Retinal pigment epithelial cell (primary cell): Measurements from ENCODE around the gene SLC51B.

Experiments
- DNase-seq: peaks from one replicate; pipeline ENCODE4 v3.0.0-alpha.2; 2010; ENCODE audit warnings: low read depth
- H3K4me3 ChIP-seq: 2 replicates; pipeline ENCODE4 v1.5.1; 2011; ENCODE audit warnings: mild to moderate bottlenecking, low read length, control low read depth, moderate library complexity
- CTCF ChIP-seq: conservative IDR thresholded peaks from 2 replicates; pipeline ENCODE4 v1.5.1; 2011; ENCODE audit warnings: low read depth, low read length, control low read depth, inconsistent platforms

Gene SLC51B

DNA sequence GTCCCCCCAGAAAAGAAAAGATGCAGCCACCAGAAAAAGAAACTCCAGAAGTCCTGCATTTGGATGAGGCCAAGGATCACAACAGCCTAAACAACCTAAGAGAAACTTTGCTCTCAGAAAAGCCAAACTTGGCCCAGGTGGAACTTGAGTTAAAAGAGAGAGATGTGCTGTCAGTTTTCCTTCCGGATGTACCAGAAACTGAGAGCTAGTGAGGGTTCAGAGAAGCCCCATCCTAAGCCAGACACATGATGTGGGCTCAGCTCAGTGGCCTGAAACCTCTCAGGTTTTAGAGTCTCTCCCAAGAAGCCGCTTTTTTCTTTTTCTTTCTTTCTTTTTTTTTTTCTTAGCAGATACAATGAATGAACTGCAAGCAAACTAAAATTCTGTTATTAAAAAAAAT lies 7.8 kb downstream of the SLC51B start:
- no peak for TF ChIP-seq CTCF

DNA sequence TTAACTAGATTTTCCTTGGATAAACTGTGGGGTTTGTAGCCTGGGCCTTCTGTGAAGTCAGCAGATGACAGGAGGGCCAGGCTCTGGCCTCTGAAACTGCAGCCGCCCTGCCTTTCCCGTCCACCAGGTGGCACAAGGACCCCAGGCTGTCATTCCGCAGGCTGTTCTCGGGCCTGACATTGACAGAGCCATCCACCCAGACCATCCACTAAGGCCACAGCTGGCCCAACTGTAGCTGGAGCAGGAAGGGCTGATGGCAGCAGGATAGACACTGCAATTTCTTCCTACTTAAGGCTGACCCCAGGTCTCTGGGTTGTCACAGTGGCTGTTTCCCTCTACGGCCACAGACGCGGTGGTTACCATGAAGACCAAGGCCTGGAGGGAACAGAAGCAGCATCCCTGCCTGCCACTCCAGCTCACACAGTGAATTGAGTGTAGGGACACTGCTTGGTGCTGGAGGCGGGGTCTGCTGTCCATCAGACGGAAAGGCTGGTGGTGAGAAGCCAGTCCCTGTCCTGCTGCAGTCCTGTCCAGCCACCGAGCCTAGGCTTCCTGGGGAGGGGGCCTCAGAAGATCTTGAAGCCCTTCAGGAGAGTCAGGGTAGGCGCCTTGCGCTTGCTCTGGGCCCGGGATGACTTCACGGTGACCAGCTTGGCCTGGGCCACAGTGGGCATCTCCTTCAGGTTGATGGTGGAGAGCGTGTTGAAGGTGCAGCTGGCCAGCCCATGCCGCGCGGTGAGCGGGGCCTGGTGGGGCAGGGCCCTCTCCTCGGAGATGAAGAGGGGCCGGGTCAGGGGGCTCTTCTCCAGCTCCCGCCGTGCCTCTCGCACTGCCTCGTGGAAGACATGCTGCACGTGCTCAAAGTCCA lies 9.4 kb downstream of the SLC51B start:
- no peak for DNase-seq
- peak; percentile 97 for TF ChIP-seq CTCF
- H3K4me3 ChIP-seq: no peak overlapping the region

More for the DNA sequence above, 7.8 kb downstream of the SLC51B start:
- H3K4me3 ChIP-seq: no peak overlapping the region
- no peak for DNase-seq

DNA sequence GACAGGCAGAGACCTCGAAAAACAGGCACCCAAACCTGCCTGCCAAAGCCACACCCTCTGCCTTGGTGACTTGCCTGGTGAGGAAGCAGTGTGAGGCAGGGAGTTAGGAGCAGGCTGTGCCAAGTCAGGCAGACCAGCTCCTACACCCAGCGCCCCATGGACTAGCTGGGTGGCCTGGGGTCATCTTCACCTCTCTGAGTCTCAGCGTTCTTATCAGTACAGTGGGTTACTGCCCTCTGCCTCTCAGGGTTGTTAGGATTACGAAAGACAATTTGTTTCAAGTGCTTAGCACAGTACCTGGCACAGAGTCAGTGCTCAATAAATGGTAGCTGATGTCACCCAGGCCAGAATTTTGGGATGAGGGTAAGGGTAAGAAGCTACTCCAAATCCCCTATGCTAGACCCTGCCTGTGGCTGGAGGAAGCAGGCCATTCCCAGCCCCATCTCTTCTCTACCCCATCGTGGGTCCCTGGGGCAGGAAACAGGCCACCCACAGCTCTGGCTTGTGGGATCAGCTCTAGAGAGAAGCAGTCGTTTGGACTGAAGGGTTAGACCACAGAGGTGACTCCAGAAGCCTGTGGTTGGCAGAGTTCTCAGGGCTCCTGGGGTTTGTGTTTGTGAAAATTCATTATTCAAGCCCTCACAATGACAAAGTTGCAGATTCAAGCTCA lies 10.1 kb downstream of the SLC51B start:
- no peak for DNase-seq
- TF ChIP-seq CTCF: no peak
- no peak overlapping the region for H3K4me3 ChIP-seq

GRCh38 chr15:65056106-65056505 lies 10.9 kb downstream of the SLC51B start:
- DNase-seq: no peak
- no peak for TF ChIP-seq CTCF
- no peak overlapping the region for H3K4me3 ChIP-seq

DNA sequence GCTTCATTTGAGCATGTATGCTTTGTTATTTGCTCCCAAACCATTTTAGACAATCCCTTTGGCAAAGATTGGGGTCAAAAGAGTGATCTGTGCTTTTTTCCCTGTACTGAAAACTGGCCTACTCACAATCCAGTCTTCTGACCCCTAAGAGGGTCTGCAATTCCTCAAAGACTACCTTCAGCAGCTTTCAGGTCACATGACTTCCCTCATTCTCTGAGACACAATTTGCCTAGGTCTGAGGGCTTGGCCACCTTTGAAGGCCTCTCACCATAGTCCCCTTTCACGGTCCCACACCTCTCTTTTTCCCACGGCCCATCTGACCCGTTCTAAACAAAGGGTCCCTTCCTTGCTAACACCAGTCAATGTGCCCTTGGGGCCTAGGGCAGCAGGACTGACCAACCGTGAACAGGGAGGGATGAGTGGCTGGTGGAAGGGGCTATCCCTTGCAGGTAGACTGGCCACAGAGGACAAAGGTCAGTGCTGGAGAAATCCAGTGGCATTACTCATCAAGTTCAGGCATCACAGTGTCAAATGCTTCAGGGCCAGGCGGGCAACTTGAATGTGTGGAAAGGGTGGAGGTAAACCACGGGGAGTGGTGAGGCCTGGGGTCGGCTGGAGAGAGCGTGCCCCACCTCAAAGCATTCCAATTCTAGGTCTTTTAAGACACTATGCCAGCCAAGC lies 11.8 kb downstream of the SLC51B start:
- no peak for TF ChIP-seq CTCF
- DNase-seq: no peak
- H3K4me3 ChIP-seq: no peak overlapping the region

- no peak for TF ChIP-seq CTCF
- no peak overlapping the region for H3K4me3 ChIP-seq
- no peak for DNase-seq
These were observed 12.4 kb downstream of the SLC51B start for GRCh38 chr15:65057549-65057940.
